ENCODE measurements around the gene THADA. TPM values are rescaled to one million over a fixed set of nuclear protein-coding genes. Genes with fewer than 3 reads are reported as not detected.

THADA gene
- polyA plus RNA-seq, 1 donor: 13.2 TPM

GRCh38 chr2:43622931-43623451 lies 27.2 kb upstream of the THADA start:
- H3K4me1 ChIP-seq (ENCODE audit: control insufficient read depth, insufficient read depth, low read length): no peaks in the 10 kb centered on the region
- no peak overlapping the region for H3K27ac ChIP-seq (ENCODE audit: low read length)
- H3K9me3 ChIP-seq (ENCODE audit: control insufficient read depth, low read depth, low read length): no peaks in the 10 kb centered on the region
- WGBS (ENCODE audit: insufficient coverage, low lambda C conversion rate): 66% methylated on average over 3 of the region's 6 CpGs
- H3K27me3 ChIP-seq (ENCODE audit: control insufficient read depth, insufficient read depth, low read length): peaks cover 3% of the 10 kb centered on the region
- no peaks in the 10 kb centered on the region for H3K36me3 ChIP-seq (ENCODE audit: control insufficient read depth, insufficient read depth, low read length)
- H3K4me3 ChIP-seq (ENCODE audit: low read length): no peak overlapping the region
- peak in 1 of 2 donors; percentile 29 for DNase-seq

GRCh38 chr2:43619511-43619910 lies 23.7 kb upstream of the THADA start:
- no peak overlapping the region for H3K27ac ChIP-seq (ENCODE audit: low read length)
- no peaks in the 10 kb centered on the region for H3K4me1 ChIP-seq (ENCODE audit: control insufficient read depth, insufficient read depth, low read length)
- no peak for DNase-seq
- peaks cover 3% of the 10 kb centered on the region for H3K27me3 ChIP-seq (ENCODE audit: control insufficient read depth, insufficient read depth, low read length)
- H3K9me3 ChIP-seq (ENCODE audit: control insufficient read depth, low read depth, low read length): no peaks in the 10 kb centered on the region
- no peak overlapping the region for H3K4me3 ChIP-seq (ENCODE audit: low read length)
- H3K36me3 ChIP-seq (ENCODE audit: control insufficient read depth, insufficient read depth, low read length): no peaks in the 10 kb centered on the region
- WGBS (ENCODE audit: insufficient coverage, low lambda C conversion rate): 100% methylated on average over 1 of the region's 10 CpGs

GRCh38 chr2:43616967-43617680 lies 21.3 kb upstream of the THADA start:
- H3K4me3 ChIP-seq (ENCODE audit: low read length): no peak overlapping the region
- no peak overlapping the region for H3K27ac ChIP-seq (ENCODE audit: low read length)

GRCh38 chr2:43612944-43613343 lies 17.1 kb upstream of the THADA start:
- no peaks in the 10 kb centered on the region for H3K4me1 ChIP-seq (ENCODE audit: control insufficient read depth, insufficient read depth, low read length)
- no peak for DNase-seq
- H3K4me3 ChIP-seq (ENCODE audit: low read length): no peak overlapping the region
- no peaks in the 10 kb centered on the region for H3K9me3 ChIP-seq (ENCODE audit: control insufficient read depth, low read depth, low read length)
- no peaks in the 10 kb centered on the region for H3K27me3 ChIP-seq (ENCODE audit: control insufficient read depth, insufficient read depth, low read length)
- no peaks in the 10 kb centered on the region for H3K36me3 ChIP-seq (ENCODE audit: control insufficient read depth, insufficient read depth, low read length)
- no peak overlapping the region for H3K27ac ChIP-seq (ENCODE audit: low read length)
- 100% methylated on average over 1 of the region's 7 CpGs for WGBS (ENCODE audit: insufficient coverage, low lambda C conversion rate)

More at GRCh38 chr2:43616967-43617680, 21.3 kb upstream of the THADA start:
- H3K4me1 ChIP-seq (ENCODE audit: control insufficient read depth, insufficient read depth, low read length): no peaks in the 10 kb centered on the region
- H3K36me3 ChIP-seq (ENCODE audit: control insufficient read depth, insufficient read depth, low read length): no peaks in the 10 kb centered on the region
- DNase-seq: no peak
- 83% methylated on average over 1 of the region's 5 CpGs for WGBS (ENCODE audit: insufficient coverage, low lambda C conversion rate)
- H3K9me3 ChIP-seq (ENCODE audit: control insufficient read depth, low read depth, low read length): no peaks in the 10 kb centered on the region
- H3K27me3 ChIP-seq (ENCODE audit: control insufficient read depth, insufficient read depth, low read length): no peaks in the 10 kb centered on the region

- 40% methylated on average over 2 of the region's 14 CpGs for WGBS (ENCODE audit: insufficient coverage, low lambda C conversion rate)
- Histone ChIP-seq H3K4me1 (ENCODE audit: control insufficient read depth, insufficient read depth, low read length) (no peaks in the 10 kb centered on the region), H3K4me3 (ENCODE audit: low read length) (no peak overlapping the region), H3K27me3 (ENCODE audit: control insufficient read depth, insufficient read depth, low read length) (no peaks in the 10 kb centered on the region), H3K27ac (ENCODE audit: low read length) (no peak overlapping the region), H3K36me3 (ENCODE audit: control insufficient read depth, insufficient read depth, low read length) (no peaks in the 10 kb centered on the region), H3K9me3 (ENCODE audit: control insufficient read depth, low read depth, low read length) (no peaks in the 10 kb centered on the region)
- DNase-seq: peak; percentile 40 to 55
Measured at GRCh38 chr2:43611987-43612894, 16.4 kb upstream of the THADA start.

- Histone ChIP-seq H3K4me3 (ENCODE audit: low read length) (no peak overlapping the region), H3K9me3 (ENCODE audit: control insufficient read depth, low read depth, low read length) (no peaks in the 10 kb centered on the region), H3K27ac (ENCODE audit: low read length) (no peak overlapping the region), H3K4me1 (ENCODE audit: control insufficient read depth, insufficient read depth, low read length) (no peaks in the 10 kb centered on the region), H3K36me3 (ENCODE audit: control insufficient read depth, insufficient read depth, low read length) (no peaks in the 10 kb centered on the region), H3K27me3 (ENCODE audit: control insufficient read depth, insufficient read depth, low read length) (no peaks in the 10 kb centered on the region)
- DNase-seq: no peak
- WGBS (ENCODE audit: insufficient coverage, low lambda C conversion rate): no CpG with 5 or more reads among the region's 4 CpGs
Measured at GRCh38 chr2:43610361-43610760, 14.5 kb upstream of the THADA start.

GRCh38 chr2:43609290-43609918 lies 13.6 kb upstream of the THADA start:
- peak; percentile 38 to 42 for DNase-seq
- WGBS (ENCODE audit: insufficient coverage, low lambda C conversion rate): no CpG with 5 or more reads among the region's 6 CpGs
- Histone ChIP-seq H3K27me3 (ENCODE audit: control insufficient read depth, insufficient read depth, low read length) (no peaks in the 10 kb centered on the region), H3K4me1 (ENCODE audit: control insufficient read depth, insufficient read depth, low read length) (no peaks in the 10 kb centered on the region), H3K27ac (ENCODE audit: low read length) (no peak overlapping the region), H3K4me3 (ENCODE audit: low read length) (no peak overlapping the region), H3K36me3 (ENCODE audit: control insufficient read depth, insufficient read depth, low read length) (no peaks in the 10 kb centered on the region), H3K9me3 (ENCODE audit: control insufficient read depth, low read depth, low read length) (no peaks in the 10 kb centered on the region)

GRCh38 chr2:43605851-43606250 lies 10.0 kb upstream of the THADA start:
- Histone ChIP-seq H3K4me3 (ENCODE audit: low read length) (no peak overlapping the region), H3K27ac (ENCODE audit: low read length) (no peak overlapping the region), H3K27me3 (ENCODE audit: control insufficient read depth, insufficient read depth, low read length) (no peaks in the 10 kb centered on the region), H3K36me3 (ENCODE audit: control insufficient read depth, insufficient read depth, low read length) (no peaks in the 10 kb centered on the region), H3K4me1 (ENCODE audit: control insufficient read depth, insufficient read depth, low read length) (no peaks in the 10 kb centered on the region), H3K9me3 (ENCODE audit: control insufficient read depth, low read depth, low read length) (no peaks in the 10 kb centered on the region)
- DNase-seq: no peak
- WGBS (ENCODE audit: insufficient coverage, low lambda C conversion rate): 89% methylated on average over 5 of the region's 5 CpGs

GRCh38 chr2:43605079-43605655 lies 9.3 kb upstream of the THADA start:
- DNase-seq: no peak
- no peak overlapping the region for H3K4me3 ChIP-seq (ENCODE audit: low read length)
- WGBS (ENCODE audit: insufficient coverage, low lambda C conversion rate): no CpG with 5 or more reads among the region's 2 CpGs

GRCh38 chr2:43604674-43605073 lies 8.8 kb upstream of the THADA start:
- DNase-seq: no peak
- H3K27me3 ChIP-seq (ENCODE audit: control insufficient read depth, insufficient read depth, low read length): no peaks in the 10 kb centered on the region
- no peak overlapping the region for H3K27ac ChIP-seq (ENCODE audit: low read length)
- no peaks in the 10 kb centered on the region for H3K36me3 ChIP-seq (ENCODE audit: control insufficient read depth, insufficient read depth, low read length)
- no peaks in the 10 kb centered on the region for H3K9me3 ChIP-seq (ENCODE audit: control insufficient read depth, low read depth, low read length)
- no peak overlapping the region for H3K4me3 ChIP-seq (ENCODE audit: low read length)
- 80% methylated on average over 1 of the region's 4 CpGs for WGBS (ENCODE audit: insufficient coverage, low lambda C conversion rate)
- H3K4me1 ChIP-seq (ENCODE audit: control insufficient read depth, insufficient read depth, low read length): no peaks in the 10 kb centered on the region

More at GRCh38 chr2:43605079-43605655, 9.3 kb upstream of the THADA start:
- Histone ChIP-seq H3K9me3 (ENCODE audit: control insufficient read depth, low read depth, low read length) (no peaks in the 10 kb centered on the region), H3K27me3 (ENCODE audit: control insufficient read depth, insufficient read depth, low read length) (no peaks in the 10 kb centered on the region), H3K4me1 (ENCODE audit: control insufficient read depth, insufficient read depth, low read length) (no peaks in the 10 kb centered on the region), H3K27ac (ENCODE audit: low read length) (no peak overlapping the region), H3K36me3 (ENCODE audit: control insufficient read depth, insufficient read depth, low read length) (no peaks in the 10 kb centered on the region)

Measured in large intestine (tissue), 3 donors.